WTC11 (cell line): ENCODE measurements around the gene NRXN3. TPM values are rescaled to one million over a fixed set of nuclear protein-coding genes. Genes with fewer than 3 reads are reported as not detected.

ENCODE experiments used
- ATAC-seq: fragments of 200-7000 bp; cut with Tn5 transposase; 2 replicates; pipeline ENCODE4 v1.10.0; 2021; ENCODE audit warnings: mild to moderate bottlenecking, moderate library complexity
- CTCF ChIA-PET: fragments of 300-600 bp; sonication (Branson Sonifier 250); formaldehyde crosslinking; loops from one replicate; lab custom pipeline; 2021; ENCODE audit warnings: antibody characterized with exemption; lab: Charles Lee
- POLR2A ChIA-PET: fragments of 350-600 bp; sonication (Branson Sonifier 250); formaldehyde crosslinking; loops from one replicate; lab custom pipeline; 2021; ENCODE audit warnings: antibody characterized with exemption; lab: Charles Lee
- DNase-seq: peaks from one replicate; pipeline ENCODE4 v3.0.0; 2021; ENCODE audit warnings: low spot score
- H3K27ac Mint-ChIP-seq: 2 replicates; pipeline ENCODE4 v1.8.0; 2021; ENCODE audit warnings: mixed read lengths
- H3K27me3 Mint-ChIP-seq: 2 replicates; pipeline ENCODE4 v1.8.0; 2021; ENCODE audit warnings: low read depth, mild to moderate bottlenecking, moderate library complexity, mixed read lengths
- H3K36me3 Mint-ChIP-seq: 2 replicates; pipeline ENCODE4 v1.8.0; 2021; ENCODE audit warnings: mixed read lengths
- H3K4me1 Mint-ChIP-seq: 2 replicates; pipeline ENCODE4 v1.8.0; 2022; ENCODE audit warnings: mixed read lengths
- H3K4me3 Mint-ChIP-seq: 2 replicates; pipeline ENCODE4 v1.8.0; 2021; ENCODE audit warnings: mild to moderate bottlenecking, moderate library complexity, mixed read lengths
- H3K9me3 Mint-ChIP-seq: 2 replicates; pipeline ENCODE4 v1.8.0; 2021; ENCODE audit warnings: mixed read lengths
- GABPB1 ChIP-seq: sonication (generic); formaldehyde crosslinking; IDR thresholded peaks from 2 replicates; pipeline ENCODE4 v1.8.1; 2023; ENCODE audit warnings: mild to moderate bottlenecking, missing genetic modification reagents
- GTF2I ChIP-seq: fragments of 250-450 bp; sonication (Bioruptor Pico); conservative IDR thresholded peaks from 2 replicates; pipeline ENCODE4 v1.4.0; 2021; ENCODE audit warnings: mild to moderate bottlenecking
- HMGA2 ChIP-seq: fragments of 250-450 bp; sonication (Bioruptor Pico); IDR thresholded peaks from 2 replicates; pipeline ENCODE4 v1.4.0; 2021; ENCODE audit warnings: mild to moderate bottlenecking, moderate library complexity
- HMGXB4 ChIP-seq: sonication (generic); formaldehyde crosslinking; IDR thresholded peaks from 2 replicates; pipeline ENCODE4 v1.8.1; 2023; ENCODE audit warnings: mild to moderate bottlenecking, moderate library complexity, missing genetic modification reagents
- JAZF1 ChIP-seq: fragments of 250-450 bp; sonication (Bioruptor Pico); IDR thresholded peaks from 2 replicates; pipeline ENCODE4 v1.9.0; 2021; ENCODE audit warnings: moderate library complexity, mild to moderate bottlenecking, inconsistent platforms
- KAT7 ChIP-seq: sonication (generic); formaldehyde crosslinking; IDR thresholded peaks from 2 replicates; pipeline ENCODE4 v1.8.1; 2023; ENCODE audit warnings: missing genetic modification reagents, mild to moderate bottlenecking, borderline replicate concordance
- OVOL2 ChIP-seq: fragments of 250-450 bp; sonication (Bioruptor Pico); IDR thresholded peaks from 2 replicates; pipeline ENCODE4 v1.9.0; 2021; ENCODE audit warnings: mild to moderate bottlenecking, borderline replicate concordance
- PRDM15 ChIP-seq: sonication (generic); formaldehyde crosslinking; IDR thresholded peaks from 2 replicates; pipeline ENCODE4 v1.8.0; 2022; ENCODE audit warnings: missing genetic modification reagents
- PRRX2 ChIP-seq: fragments of 250-450 bp; sonication (Bioruptor Pico); IDR thresholded peaks from 2 replicates; pipeline ENCODE4 v1.8.0; 2021; ENCODE audit warnings: mild to moderate bottlenecking
- SMAD4 ChIP-seq: sonication (generic); formaldehyde crosslinking; IDR thresholded peaks from 2 replicates; pipeline ENCODE4 v1.8.0; 2022; ENCODE audit warnings: mild to moderate bottlenecking, missing genetic modification reagents
- STAT6 ChIP-seq: sonication (generic); formaldehyde crosslinking; conservative IDR thresholded peaks from 2 replicates; pipeline ENCODE4 v1.8.1; 2023; ENCODE audit warnings: mild to moderate bottlenecking, low read depth, missing genetic modification reagents, moderate library complexity
- ZNF281 ChIP-seq: sonication (generic); formaldehyde crosslinking; IDR thresholded peaks from 2 replicates; pipeline ENCODE4 v1.8.0; 2023; ENCODE audit warnings: mild to moderate bottlenecking, missing genetic modification reagents
- total RNA-seq: library from RNA; stranded (reverse); gene quantifications from 3 replicates; pipeline ENCODE4 v1.2.3, GENCODE V29; 2021
- TF ChIP-seq, protein P1 (sequence below): sonication (generic); formaldehyde crosslinking; IDR thresholded peaks from 2 replicates; pipeline ENCODE4 v1.8.1; 2023; ENCODE audit warnings: mild to moderate bottlenecking, missing genetic modification reagents, moderate library complexity
- TF ChIP-seq, protein P2 (sequence below): fragments of 250-450 bp; sonication (Bioruptor Pico); IDR thresholded peaks from 2 replicates; pipeline ENCODE4 v1.8.0; 2021; ENCODE audit warnings: mild to moderate bottlenecking
- TF ChIP-seq, protein P3 (sequence below): sonication (generic); formaldehyde crosslinking; IDR thresholded peaks from 2 replicates; pipeline ENCODE4 v1.8.1; 2022; ENCODE audit warnings: mild to moderate bottlenecking, moderate library complexity, missing genetic modification reagents
- TF ChIP-seq, protein P4 (sequence below): sonication (generic); formaldehyde crosslinking; IDR thresholded peaks from 2 replicates; pipeline ENCODE4 v1.8.1; 2022; ENCODE audit warnings: missing genetic modification reagents, borderline replicate concordance

NRXN3 gene
- total RNA-seq, 1 experiment from 2014 or later: 3.0 TPM

DNA sequence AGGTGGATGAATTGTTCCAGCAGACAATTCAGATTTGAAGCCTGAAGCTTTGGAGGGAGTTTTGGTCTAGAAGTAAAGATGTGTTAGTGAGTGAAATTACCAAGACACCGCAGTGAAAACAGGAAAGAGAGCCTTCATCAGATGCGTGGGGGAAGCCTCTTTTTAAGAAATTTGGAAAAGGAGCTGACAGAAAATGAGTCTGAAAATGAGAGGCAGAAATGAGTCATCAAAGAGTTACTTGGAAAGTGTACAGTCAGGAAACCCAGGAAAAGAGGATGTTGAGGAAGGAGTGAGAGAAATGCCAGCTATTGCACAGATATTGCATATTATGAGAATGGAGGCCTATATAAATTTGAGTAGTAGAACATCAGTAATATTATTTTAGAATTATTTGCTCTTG, 520.7 kb downstream of the NRXN3 start:
- ATAC-seq (no peak), DNase-seq (no peak)
- ChIA-PET POLR2A (no interaction called here), CTCF (no interaction called here)
- Mint-ChIP-seq H3K27ac (no peak overlapping the region), H3K4me3 (no peak overlapping the region), H3K4me1 (no peaks in the 10 kb centered on the region), H3K36me3 (no peaks in the 10 kb centered on the region), H3K27me3 (no peaks in the 10 kb centered on the region; the same call in 1 of the 2 replicates), H3K9me3 (no peaks in the 10 kb centered on the region)
- TF ChIP-seq, protein P1, sequence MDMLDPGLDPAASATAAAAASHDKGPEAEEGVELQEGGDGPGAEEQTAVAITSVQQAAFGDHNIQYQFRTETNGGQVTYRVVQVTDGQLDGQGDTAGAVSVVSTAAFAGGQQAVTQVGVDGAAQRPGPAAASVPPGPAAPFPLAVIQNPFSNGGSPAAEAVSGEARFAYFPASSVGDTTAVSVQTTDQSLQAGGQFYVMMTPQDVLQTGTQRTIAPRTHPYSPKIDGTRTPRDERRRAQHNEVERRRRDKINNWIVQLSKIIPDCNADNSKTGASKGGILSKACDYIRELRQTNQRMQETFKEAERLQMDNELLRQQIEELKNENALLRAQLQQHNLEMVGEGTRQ (CRISPR knock-in tag): no peak
- no peak for TF ChIP-seq GABPB1 (CRISPR knock-in tag)
- no peak for TF ChIP-seq JAZF1
- no peak for TF ChIP-seq PRRX2
- TF ChIP-seq, protein P2, sequence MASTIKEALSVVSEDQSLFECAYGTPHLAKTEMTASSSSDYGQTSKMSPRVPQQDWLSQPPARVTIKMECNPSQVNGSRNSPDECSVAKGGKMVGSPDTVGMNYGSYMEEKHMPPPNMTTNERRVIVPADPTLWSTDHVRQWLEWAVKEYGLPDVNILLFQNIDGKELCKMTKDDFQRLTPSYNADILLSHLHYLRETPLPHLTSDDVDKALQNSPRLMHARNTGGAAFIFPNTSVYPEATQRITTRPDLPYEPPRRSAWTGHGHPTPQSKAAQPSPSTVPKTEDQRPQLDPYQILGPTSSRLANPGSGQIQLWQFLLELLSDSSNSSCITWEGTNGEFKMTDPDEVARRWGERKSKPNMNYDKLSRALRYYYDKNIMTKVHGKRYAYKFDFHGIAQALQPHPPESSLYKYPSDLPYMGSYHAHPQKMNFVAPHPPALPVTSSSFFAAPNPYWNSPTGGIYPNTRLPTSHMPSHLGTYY (CRISPR knock-in tag): no peak
- no peak for TF ChIP-seq HMGA2 (CRISPR knock-in tag)
- no peak for TF ChIP-seq PRDM15 (CRISPR knock-in tag)
- TF ChIP-seq, protein P3, sequence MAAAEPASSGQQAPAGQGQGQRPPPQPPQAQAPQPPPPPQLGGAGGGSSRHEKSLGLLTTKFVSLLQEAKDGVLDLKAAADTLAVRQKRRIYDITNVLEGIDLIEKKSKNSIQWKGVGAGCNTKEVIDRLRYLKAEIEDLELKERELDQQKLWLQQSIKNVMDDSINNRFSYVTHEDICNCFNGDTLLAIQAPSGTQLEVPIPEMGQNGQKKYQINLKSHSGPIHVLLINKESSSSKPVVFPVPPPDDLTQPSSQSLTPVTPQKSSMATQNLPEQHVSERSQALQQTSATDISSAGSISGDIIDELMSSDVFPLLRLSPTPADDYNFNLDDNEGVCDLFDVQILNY (CRISPR knock-in tag): no peak
- TF ChIP-seq KAT7: no peak
- TF ChIP-seq SMAD4 (CRISPR knock-in tag): no peak
- TF ChIP-seq OVOL2 (CRISPR knock-in tag): no peak
- TF ChIP-seq, protein P4, sequence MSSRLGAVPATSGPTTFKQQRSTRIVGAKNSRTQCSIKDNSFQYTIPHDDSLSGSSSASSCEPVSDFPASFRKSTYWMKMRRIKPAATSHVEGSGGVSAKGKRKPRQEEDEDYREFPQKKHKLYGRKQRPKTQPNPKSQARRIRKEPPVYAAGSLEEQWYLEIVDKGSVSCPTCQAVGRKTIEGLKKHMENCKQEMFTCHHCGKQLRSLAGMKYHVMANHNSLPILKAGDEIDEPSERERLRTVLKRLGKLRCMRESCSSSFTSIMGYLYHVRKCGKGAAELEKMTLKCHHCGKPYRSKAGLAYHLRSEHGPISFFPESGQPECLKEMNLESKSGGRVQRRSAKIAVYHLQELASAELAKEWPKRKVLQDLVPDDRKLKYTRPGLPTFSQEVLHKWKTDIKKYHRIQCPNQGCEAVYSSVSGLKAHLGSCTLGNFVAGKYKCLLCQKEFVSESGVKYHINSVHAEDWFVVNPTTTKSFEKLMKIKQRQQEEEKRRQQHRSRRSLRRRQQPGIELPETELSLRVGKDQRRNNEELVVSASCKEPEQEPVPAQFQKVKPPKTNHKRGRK: no peak
- no peak for TF ChIP-seq HMGXB4 (CRISPR knock-in tag)
- no peak for TF ChIP-seq ZNF281 (CRISPR knock-in tag)
- TF ChIP-seq GTF2I: no peak
- no peak for TF ChIP-seq STAT6 (CRISPR knock-in tag)
